ENCODE measurements around the gene GATA3. TPM values are rescaled to one million over a fixed set of nuclear protein-coding genes. Genes with fewer than 3 reads are reported as not detected.
A peak's percentile ranks its signal among the peaks of the same experiment; 100 is the strongest.

Gene GATA3
- total and polyA plus RNA-seq, 2 experiments from 2014 or later: not detected

GRCh38 chr10:8047452-8048280 is 6.8 kb upstream of the GATA3 start:
- Histone ChIP-seq H4K20me1 (ENCODE audit: insufficient read depth) (no peaks in the 10 kb centered on the region), H3K4me1 (ENCODE audit: insufficient read depth) (0 out of 2 replicates have a peak, but pooled peaks cover 3% of the 10 kb centered on the region), H3K4me3 (no peak overlapping the region), H3K4me2 (ENCODE audit: unreplicated experiment) (no peak overlapping the region), H3K9me3 (ENCODE audit: low read depth) (no peaks in the 10 kb centered on the region), H3K79me2 (ENCODE audit: insufficient read depth) (no peaks in the 10 kb centered on the region), H3F3A (ENCODE audit: insufficient read depth) (no peaks in the 10 kb centered on the region), H3K9ac (no peak overlapping the region), H2AFZ (no peak overlapping the region), H3K27me3 (replicated peaks; ENCODE audit: insufficient read depth) (peaks cover 93% of the 10 kb centered on the region), H3K27ac (no peak overlapping the region), H3K9me2 (ENCODE audit: insufficient read depth) (no peaks in the 10 kb centered on the region), H3K36me3 (ENCODE audit: low read depth) (no peaks in the 10 kb centered on the region)
- no peak for DNase-seq
- no peak for TF ChIP-seq EZH2 (IDR thresholded peaks at IDR 0.05; ENCODE audit: insufficient read depth, poor library complexity, severe bottlenecking)
- in situ Hi-C loops (cut with MboI): no loop called here
- 2% methylated on average over 29 to 30 of the region's 30 CpGs for WGBS, 2 experiments (ENCODE audit: low coverage in 1 of 2, low lambda C conversion rate in 2 of 2, missing lambda C conversion rate in 2 of 2)

- in situ Hi-C loops (cut with MboI): no loop called here
- Histone ChIP-seq H3K79me2 (ENCODE audit: insufficient read depth) (no peaks in the 10 kb centered on the region), H3K4me2 (ENCODE audit: unreplicated experiment) (no peak overlapping the region), H3K36me3 (ENCODE audit: low read depth) (no peaks in the 10 kb centered on the region), H3K27me3 (replicated peaks; ENCODE audit: insufficient read depth) (peaks cover 93% of the 10 kb centered on the region), H3K4me1 (ENCODE audit: insufficient read depth) (0 out of 2 replicates have a peak, but pooled peaks cover 3% of the 10 kb centered on the region), H4K20me1 (ENCODE audit: insufficient read depth) (no peaks in the 10 kb centered on the region), H3K9me3 (ENCODE audit: low read depth) (no peaks in the 10 kb centered on the region), H3K9ac (no peak overlapping the region), H2AFZ (no peak overlapping the region), H3K27ac (no peak overlapping the region), H3K9me2 (ENCODE audit: insufficient read depth) (no peaks in the 10 kb centered on the region), H3K4me3 (no peak overlapping the region), H3F3A (ENCODE audit: insufficient read depth) (no peaks in the 10 kb centered on the region)
- no peak for DNase-seq
- 6 to 9% methylated on average over 18 to 29 of the region's 29 CpGs for WGBS, 2 experiments (ENCODE audit: low coverage in 1 of 2, low lambda C conversion rate in 2 of 2, missing lambda C conversion rate in 2 of 2)
- TF ChIP-seq EZH2phosphoT487 (IDR thresholded peaks at IDR 0.05; ENCODE audit: insufficient read depth, low read depth) (no peak), EZH2 (IDR thresholded peaks at IDR 0.05; ENCODE audit: insufficient read depth, poor library complexity, severe bottlenecking) (no peak)
Observed at GRCh38 chr10:8048281-8049008, 6.0 kb upstream of the GATA3 start.

GRCh38 chr10:8049045-8049864 is 5.2 kb upstream of the GATA3 start:
- in situ Hi-C loops (cut with MboI): no loop called here
- no peak overlapping the region for H3K4me2 ChIP-seq (ENCODE audit: unreplicated experiment)
- no peak overlapping the region for H3K9ac ChIP-seq
- H3K9me2 ChIP-seq (ENCODE audit: insufficient read depth): no peaks in the 10 kb centered on the region
- TF ChIP-seq EZH2phosphoT487 (IDR thresholded peaks at IDR 0.05; ENCODE audit: insufficient read depth, low read depth) (no peak; the same call in 1 of the 2 replicates), EZH2 (IDR thresholded peaks at IDR 0.05; ENCODE audit: insufficient read depth, poor library complexity, severe bottlenecking) (peak; percentile 94)
- H3F3A ChIP-seq (ENCODE audit: insufficient read depth): no peaks in the 10 kb centered on the region
- peaks cover 88% of the 10 kb centered on the region for H3K27me3 ChIP-seq (replicated peaks; ENCODE audit: insufficient read depth)
- H2AFZ ChIP-seq: no peak overlapping the region
- no peaks in the 10 kb centered on the region for H3K36me3 ChIP-seq (ENCODE audit: low read depth)
- no peaks in the 10 kb centered on the region for H4K20me1 ChIP-seq (ENCODE audit: insufficient read depth)
- H3K79me2 ChIP-seq (ENCODE audit: insufficient read depth): no peaks in the 10 kb centered on the region
- WGBS, 2 experiments (ENCODE audit: low coverage in 1 of 2, low lambda C conversion rate in 2 of 2, missing lambda C conversion rate in 2 of 2): 5% methylated on average over 47 to 51 of the region's 51 CpGs
- no peaks in the 10 kb centered on the region for H3K9me3 ChIP-seq (ENCODE audit: low read depth)
- 0 out of 2 replicates have a peak, but pooled peaks cover 3% of the 10 kb centered on the region for H3K4me1 ChIP-seq (ENCODE audit: insufficient read depth)
- no peak overlapping the region for H3K27ac ChIP-seq
- no peak overlapping the region for H3K4me3 ChIP-seq
- no peak for DNase-seq

All from GM23248 (cell line).